Lower leg skin (tissue), 4 donors: Measurements from ENCODE around the gene PPP4R1. TPM values are rescaled to one million over a fixed set of nuclear protein-coding genes. Genes with fewer than 3 reads are reported as not detected.

ENCODE experiments used
- DNase-seq, 2 donors: peaks; one replicate each; pipeline ENCODE4 v3.0.0-alpha.2; 2019; ENCODE audit warnings: low spot score in 2 of 2
- H3K4me3 ChIP-seq: fragments of 200-600 bp; sonication (generic); 2 replicates; pipeline ENCODE4 v1.5.1; 2017; ENCODE audit warnings: mild to moderate bottlenecking, low read depth; ENCODE audit not compliant: poor library complexity, severe bottlenecking
- CTCF ChIP-seq, 3 donors: fragments of 450-650 bp; IDR thresholded peaks; one replicate each; pipeline ENCODE4 v1.5.1; 2016; ENCODE audit warnings: antibody characterized with exemption in 3 of 3, mild to moderate bottlenecking in 3 of 3, moderate library complexity in 2 of 3
- POLR2A ChIP-seq, 2 donors: fragments of 450-650 bp; IDR thresholded peaks; one replicate each; pipeline ENCODE4 v1.6.1; 2016 to 2017; ENCODE audit warnings: antibody characterized with exemption in 2 of 2, mild to moderate bottlenecking in 1 of 2, moderate library complexity in 1 of 2
- whole genome bisulfite sequencing, 2 donors: methylation state at CpG; one replicate each; pipeline ENCODE4 v1.1.5; 2018; 5-methylcytosine and 5-hydroxymethylcytosine counted together
- intact Hi-C: fragments of 100-400 bp; cut with DNase I; formaldehyde crosslinking; loops from one replicate; pipeline ENCODE4 v1.15.0; 2023; ENCODE audit warnings: low total_unique reads
- total RNA-seq, 4 donors: library from RNA; depleted of rRNA; stranded (reverse); fragments of >200 nt; gene quantifications; one replicate each; pipeline ENCODE4 v1.1.0, GENCODE V29; 2016

PPP4R1 gene
- total RNA-seq, 4 donors from 2014 or later = 50.0 to 129 (median 68.0) TPM

- 66 to 74% methylated on average over 2 of the region's 2 CpGs for WGBS, 2 donors
- TF ChIP-seq POLR2A (IDR thresholded peaks at IDR 0.05) (no peak), CTCF (IDR thresholded peaks at IDR 0.05) (no peak)
- no peak overlapping the region for H3K4me3 ChIP-seq
- intact Hi-C loops = no loop called here
- no peak for DNase-seq
Measured at GRCh38 chr18:9604348-9604747, 10.0 kb downstream of the PPP4R1 start.

- TF ChIP-seq CTCF (IDR thresholded peaks at IDR 0.05) = no peak
- no peak for TF ChIP-seq POLR2A (IDR thresholded peaks at IDR 0.05)
- no peak for DNase-seq
- intact Hi-C loops = no loop called here
- no peak overlapping the region for H3K4me3 ChIP-seq
Measured at GRCh38 chr18:9599328-9599727, 15.0 kb downstream of the PPP4R1 start.

- no peak for DNase-seq
- intact Hi-C loops = no loop called here
- TF ChIP-seq CTCF (IDR thresholded peaks at IDR 0.05) (no peak), POLR2A (IDR thresholded peaks at IDR 0.05) (no peak)
- H3K4me3 ChIP-seq = no peak overlapping the region
- WGBS, 2 donors = 92 to 96% methylated on average over 3 of the region's 3 CpGs
Measured at GRCh38 chr18:9597609-9598008, 16.8 kb downstream of the PPP4R1 start.

GRCh38 chr18:9596843-9597526, 17.4 kb downstream of the PPP4R1 start:
- DNase-seq = no peak
- intact Hi-C loops = no loop called here
- 94 to 95% methylated on average over 4 of the region's 4 CpGs for WGBS, 2 donors
- TF ChIP-seq POLR2A (IDR thresholded peaks at IDR 0.05) (no peak), CTCF (IDR thresholded peaks at IDR 0.05) (no peak)
- no peak overlapping the region for H3K4me3 ChIP-seq

GRCh38 chr18:9596226-9596625, 18.1 kb downstream of the PPP4R1 start:
- intact Hi-C loops = no loop called here
- H3K4me3 ChIP-seq = no peak overlapping the region
- TF ChIP-seq POLR2A (IDR thresholded peaks at IDR 0.05) (no peak), CTCF (IDR thresholded peaks at IDR 0.05) (no peak)
- no peak for DNase-seq
- WGBS, 2 donors = 44 to 51% methylated on average over 3 of the region's 3 CpGs
